Sciatic nerve (tissue), 2 donors: Measurements from ENCODE around the gene TCP11L1. TPM values are rescaled to one million over a fixed set of nuclear protein-coding genes. Genes with fewer than 3 reads are reported as not detected.

ENCODE experiments used
- ATAC-seq: fragments of 200-7000 bp; cut with Tn5 transposase; one replicate; pipeline ENCODE4 v1.9.1; 2020; ENCODE audit warnings: mild to moderate bottlenecking, moderate library complexity
- DNase-seq: peaks from one replicate; pipeline ENCODE4 v3.0.0-alpha.2; 2020; ENCODE audit warnings: low spot score
- intact Hi-C: fragments of 100-400 bp; cut with DNase I; formaldehyde crosslinking; loops from one replicate; pipeline ENCODE4 v1.14.2; 2022
- total RNA-seq: library from RNA; stranded (reverse); fragmentation: NEBNext Ultra II Directional; extraction: Animal tissue kit (Norgen Biotek cat#: 25700); gene quantifications from one replicate; pipeline ENCODE4 v1.2.1, GENCODE V29; 2021
- donor health status: DM: no; HTN: no; CAD: no.
- donor health status: DM: no; HTN: no; CAD: no.

The TCP11L1 gene, protein sequence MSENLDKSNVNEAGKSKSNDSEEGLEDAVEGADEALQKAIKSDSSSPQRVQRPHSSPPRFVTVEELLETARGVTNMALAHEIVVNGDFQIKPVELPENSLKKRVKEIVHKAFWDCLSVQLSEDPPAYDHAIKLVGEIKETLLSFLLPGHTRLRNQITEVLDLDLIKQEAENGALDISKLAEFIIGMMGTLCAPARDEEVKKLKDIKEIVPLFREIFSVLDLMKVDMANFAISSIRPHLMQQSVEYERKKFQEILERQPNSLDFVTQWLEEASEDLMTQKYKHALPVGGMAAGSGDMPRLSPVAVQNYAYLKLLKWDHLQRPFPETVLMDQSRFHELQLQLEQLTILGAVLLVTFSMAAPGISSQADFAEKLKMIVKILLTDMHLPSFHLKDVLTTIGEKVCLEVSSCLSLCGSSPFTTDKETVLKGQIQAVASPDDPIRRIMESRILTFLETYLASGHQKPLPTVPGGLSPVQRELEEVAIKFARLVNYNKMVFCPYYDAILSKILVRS
- total RNA-seq = 36.5 TPM

DNA sequence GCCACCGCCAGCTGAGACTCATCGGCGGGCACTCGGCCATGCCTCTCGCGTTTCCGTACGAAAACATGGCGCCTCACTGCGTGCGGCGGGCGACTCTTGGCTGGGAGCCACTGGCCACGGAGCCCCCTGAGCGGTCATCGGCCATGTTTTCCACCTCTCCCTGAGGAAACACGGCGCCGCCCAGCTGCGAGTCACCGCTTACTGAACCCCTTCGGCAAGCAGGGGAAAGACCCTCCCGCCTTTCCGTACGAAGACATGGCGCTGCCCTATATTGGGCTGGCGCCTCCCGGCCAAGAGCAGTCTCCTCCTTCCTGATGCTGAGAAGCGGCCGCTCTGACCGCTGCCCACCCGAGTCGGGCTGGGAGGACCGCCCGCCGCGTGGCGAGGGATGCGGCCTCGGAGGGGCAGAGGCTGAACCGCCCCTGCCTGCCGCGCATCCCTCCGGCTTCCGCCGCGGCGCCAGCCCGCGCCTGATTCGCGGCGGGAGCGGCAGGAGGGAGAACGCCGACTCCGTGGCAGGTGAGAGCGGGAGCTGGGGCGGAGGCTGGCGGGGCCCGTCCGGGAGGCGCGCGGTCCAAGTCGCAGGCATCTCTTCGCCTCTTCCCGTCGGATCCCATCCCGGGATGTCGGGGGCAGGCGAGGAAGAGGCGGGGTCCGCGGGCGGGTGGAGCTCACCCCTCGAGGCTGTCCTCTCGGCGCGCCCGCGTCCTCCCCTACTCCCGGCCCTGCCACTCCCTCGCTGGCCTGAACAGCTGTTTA is at the start of gene TCP11L1:
TCP11L1 (plus strand) TSS at position 299 of the 759 bp plus-strand sequence. CDS start 4,202 bp downstream, outside the sequence.
- intact Hi-C loops = no loop called here
- DNase-seq (peak; percentile 96), ATAC-seq (peak; percentile 97)

DNA sequence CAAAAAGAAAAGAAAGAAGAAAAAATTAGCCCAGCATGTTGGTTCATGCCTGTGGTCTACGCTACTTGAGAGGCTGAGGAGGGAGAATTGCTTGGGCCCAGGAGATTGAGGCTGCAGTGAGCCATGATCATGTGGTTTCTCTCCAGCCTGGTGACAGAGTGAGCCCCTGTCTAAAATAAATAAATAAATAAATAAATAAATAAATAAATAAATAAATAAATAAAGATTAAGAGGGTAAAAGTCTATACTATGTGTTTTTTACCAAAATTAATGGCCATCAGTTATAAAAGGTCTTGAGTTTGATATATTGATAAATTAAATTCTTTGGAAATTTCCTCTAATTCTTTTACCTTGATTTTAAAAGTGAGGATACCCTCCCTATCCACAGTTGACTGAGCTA is 48.9 kb upstream of the TCP11L1 start:
- DNase-seq (no peak), ATAC-seq (no peak)
- intact Hi-C loops = no loop called here

DNA sequence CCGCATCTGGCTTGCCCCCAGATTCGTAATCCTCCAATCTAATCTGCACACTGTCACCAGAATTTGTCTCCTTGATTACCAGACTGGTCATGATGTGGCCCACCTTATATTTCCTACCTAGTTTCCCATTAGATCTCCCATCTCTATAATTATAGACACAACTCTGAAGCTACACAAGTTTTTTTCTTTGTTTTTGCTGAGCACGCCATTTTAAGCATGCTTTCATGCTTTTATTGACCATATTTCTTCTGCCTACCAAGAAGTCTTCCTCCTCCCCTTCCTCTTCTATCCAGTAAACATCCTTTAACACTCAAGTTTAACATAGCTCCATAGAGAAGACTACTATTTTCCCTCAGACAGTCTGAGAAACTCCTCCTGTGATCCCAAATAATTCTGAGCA is 47.9 kb upstream of the TCP11L1 start:
- no peak for DNase-seq
- no peak for ATAC-seq
- intact Hi-C loops = no loop called here

DNA sequence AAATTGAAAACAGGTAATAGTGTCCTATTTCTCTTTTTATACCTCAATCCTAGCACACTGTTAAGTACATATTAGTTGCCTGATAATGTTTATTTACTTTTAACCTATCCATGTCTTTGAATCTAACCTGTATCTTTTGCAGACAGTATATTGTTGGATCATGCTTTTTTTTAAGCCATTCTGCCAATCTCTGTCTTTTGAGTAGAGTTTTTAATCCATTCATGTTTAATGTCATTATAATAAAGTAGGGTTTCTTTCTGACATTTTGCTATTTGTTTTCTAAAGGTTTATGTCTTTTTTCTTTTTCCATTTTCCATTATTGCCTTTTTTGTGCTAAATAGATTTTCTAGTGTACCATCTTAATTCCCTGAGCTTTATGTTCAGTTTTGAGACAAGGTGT is 47.5 kb upstream of the TCP11L1 start:
- ATAC-seq = no peak
- intact Hi-C loops = no loop called here
- DNase-seq = no peak

DNA sequence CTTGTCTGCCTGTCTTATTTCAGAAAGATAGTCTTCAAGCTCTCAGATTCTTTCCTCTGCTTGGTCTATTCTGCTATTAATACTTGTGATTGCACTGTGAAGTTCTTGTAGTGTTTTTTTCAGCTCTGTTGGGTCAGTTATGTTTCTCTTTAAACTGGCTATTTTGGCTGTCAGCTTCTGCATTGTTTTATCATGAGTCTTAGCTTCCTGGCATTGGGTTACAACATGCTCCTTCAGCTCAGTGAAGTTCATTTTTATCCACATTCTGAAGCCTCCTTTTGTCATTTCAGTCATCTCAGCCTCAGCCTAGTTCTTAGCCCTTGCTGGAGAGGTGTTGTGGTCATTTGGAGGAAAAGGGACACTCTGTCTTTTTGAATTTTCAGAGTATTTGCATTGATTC is 39.2 kb upstream of the TCP11L1 start:
- no peak for ATAC-seq
- no peak for DNase-seq
- intact Hi-C loops = no loop called here

DNA sequence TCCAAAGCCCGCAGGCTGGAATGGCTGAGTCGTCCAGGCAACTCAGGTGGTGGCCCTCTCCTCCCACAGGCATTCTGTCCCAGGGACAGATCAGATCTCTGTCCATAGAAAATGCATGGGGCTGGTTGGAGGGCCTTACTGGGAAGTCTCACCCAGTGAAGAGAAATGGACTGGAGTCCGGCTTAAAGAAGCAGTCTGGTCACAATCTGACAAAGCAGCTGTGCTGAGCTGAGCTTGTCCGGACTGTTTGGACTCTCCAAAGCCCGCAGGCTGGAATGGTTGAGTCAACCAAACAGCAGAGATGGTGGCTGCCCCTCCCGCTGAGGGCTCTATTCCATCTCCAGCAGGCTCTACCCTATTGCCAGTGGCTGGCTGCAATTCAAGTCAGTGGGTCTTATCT is 38.1 kb upstream of the TCP11L1 start:
- DNase-seq (no peak), ATAC-seq (no peak)
- intact Hi-C loops = no loop called here

DNA sequence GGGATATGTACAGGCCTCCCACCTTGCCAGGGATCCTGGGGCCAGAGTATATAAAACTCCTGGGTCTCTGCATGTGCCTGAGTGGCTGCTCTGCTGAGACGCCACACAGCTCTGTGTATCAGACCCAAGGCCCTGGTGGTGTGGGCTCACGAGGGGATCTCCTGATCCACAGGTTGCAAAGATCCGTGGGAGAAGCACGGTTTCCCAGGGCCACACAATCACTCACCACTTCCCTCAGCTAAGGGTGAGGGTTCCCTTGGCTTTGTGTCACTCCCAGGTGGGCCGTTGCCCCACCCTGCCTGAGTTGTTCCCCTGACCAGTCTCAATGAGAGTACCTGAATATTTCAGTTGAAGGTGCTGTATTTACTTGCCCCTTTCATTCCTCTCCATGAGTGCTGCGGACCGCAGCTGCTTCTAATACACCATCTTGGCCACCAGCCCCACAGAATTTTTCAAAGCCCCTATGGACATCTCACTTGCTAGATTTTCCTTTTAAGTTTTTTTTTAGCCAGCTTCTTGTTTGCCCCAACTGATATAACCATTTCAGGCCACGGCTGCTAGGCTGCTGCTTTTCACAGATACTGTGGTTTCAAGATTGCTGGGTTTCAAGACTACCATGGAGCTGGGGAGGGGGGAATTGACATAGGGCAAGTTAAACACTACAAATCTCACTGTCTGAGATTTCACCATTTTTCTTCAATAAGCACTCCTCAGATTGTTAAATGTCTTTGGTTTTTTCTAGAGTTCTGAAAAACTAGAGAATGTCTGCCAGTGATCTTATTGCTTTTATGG is 37.4 kb upstream of the TCP11L1 start:
- intact Hi-C loops = no loop called here
- ATAC-seq = peak; percentile 22
- DNase-seq = no peak

DNA sequence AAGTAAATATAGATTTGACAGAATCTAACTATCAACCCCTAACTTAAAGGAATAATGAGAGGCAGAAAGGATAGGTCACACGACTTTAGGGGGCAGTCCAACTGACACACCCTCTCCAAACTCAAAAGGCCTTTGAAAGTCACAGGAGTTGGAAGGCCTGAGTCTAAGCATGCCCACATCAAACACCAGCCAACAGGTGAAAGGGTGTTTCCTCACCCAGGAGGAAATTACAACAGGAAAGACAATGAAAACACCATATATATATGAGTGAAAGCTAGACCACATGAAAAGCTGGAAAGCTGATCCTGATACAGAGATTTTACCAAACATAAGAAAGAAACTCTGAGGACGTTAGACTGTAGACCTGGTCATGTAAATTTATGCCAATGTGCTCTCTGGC is 34.2 kb upstream of the TCP11L1 start:
- no peak for ATAC-seq
- intact Hi-C loops = no loop called here
- no peak for DNase-seq

DNA sequence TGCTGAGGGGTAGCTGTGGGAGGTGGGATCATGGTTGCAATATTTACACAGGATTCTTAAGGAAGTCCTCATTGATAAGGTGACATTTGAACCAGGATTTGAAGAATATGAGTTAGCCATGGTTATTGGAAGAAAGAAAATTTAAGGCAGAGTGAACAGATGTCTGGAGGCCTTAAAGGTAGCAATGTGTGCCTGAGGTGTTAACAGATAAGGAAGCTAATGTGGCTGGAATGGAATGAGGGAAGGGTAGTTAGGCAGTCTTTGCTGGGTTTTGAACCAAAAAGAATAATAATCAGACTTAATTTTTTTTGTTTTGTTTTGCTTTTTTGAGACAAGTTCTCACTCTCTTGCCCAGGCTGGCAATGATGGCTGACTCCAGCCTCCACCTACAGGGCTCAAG is 33.4 kb upstream of the TCP11L1 start:
- ATAC-seq = no peak
- no peak for DNase-seq
- intact Hi-C loops = no loop called here

DNA sequence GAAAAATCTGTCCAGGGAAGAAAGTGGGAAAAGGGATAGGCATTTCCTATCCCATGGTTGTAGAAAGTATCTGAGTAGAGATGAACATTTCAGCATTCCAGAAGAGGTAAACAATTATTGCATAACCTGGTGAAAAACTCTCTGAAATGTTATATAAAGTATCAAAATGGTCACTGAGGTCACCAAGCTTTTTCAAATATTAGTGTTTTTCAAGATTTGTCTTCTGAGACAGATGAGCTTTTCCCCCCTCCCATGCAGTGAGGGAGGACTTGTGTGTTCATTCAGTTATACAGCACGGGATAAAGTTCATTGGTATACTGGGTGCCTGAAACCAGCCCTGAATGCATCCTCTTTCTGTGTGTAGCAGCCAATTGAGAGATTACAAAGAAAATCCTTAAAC is 25.6 kb upstream of the TCP11L1 start:
- intact Hi-C loops = no loop called here
- no peak for DNase-seq
- no peak for ATAC-seq

DNA sequence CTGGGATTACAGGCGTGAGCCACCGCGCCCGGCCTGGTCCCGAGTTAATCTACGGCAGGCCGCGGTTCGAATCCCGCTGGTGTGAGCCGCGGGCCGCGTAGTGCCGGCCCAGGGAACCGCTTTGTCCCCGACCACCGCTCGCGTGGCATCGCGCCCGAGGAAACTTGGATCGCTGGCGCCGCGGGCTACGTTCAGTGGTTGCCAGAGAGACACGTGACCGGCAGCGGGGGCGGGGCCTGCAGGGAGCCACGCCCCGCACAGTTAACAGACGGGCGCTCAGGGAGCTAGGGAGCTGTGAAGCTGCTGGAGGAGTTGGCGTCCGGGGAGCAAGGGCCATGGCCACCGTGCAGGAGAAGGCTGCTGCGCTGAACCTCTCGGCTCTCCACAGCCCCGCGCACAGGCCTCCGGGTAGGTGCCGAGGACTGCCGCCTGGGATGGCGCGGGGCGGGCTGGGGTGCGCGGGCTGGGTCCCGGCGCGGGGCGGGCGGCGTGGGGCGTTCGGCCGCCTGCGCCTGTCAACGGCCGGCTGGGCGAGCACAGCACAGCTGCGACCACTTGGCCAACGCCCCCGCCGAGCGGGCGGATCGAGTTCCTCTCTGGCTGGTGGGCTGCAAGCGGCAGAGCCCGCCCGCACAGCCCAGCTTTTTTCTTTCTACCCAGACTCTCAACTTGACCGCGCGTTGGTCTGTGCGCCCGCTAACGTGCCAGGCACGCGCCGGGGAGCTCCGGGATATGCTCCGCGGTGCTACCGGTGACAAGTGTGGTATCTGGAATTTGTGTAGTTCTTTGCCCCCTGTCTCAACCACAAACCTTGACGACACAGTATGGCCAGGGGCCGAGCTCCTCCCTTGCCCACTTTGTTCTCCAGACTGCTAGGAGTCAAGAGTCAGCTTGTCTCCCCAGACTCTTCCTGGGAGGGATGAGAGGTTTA is 23.5 kb upstream of the TCP11L1 start, which contains the start of gene DEPDC7:
DEPDC7 (plus strand) TSS at position 258 of the 931 bp plus-strand sequence; CDS start at position 336, 78 bp downstream.
- ATAC-seq (peak; percentile 99), DNase-seq (peak; percentile 94)
- intact Hi-C loops = no loop called here

DNA sequence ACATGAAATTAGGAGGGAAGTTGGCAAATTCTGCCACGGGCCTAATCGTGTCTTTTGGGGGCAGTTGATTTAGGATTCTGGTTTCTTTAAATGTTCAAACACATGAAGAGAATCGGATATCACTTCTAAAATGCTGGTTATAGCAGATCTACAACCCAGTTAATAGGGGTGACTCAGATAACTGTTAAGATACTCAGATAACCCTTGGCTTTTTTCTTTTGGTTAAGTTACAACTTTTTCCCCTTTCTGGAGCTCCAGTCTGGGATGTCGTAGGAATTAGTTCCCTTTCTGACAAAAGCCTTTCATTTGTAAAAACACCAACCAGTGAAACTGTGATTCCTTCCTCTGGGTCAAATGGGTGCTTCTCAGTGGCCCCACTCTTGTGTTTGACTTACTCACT is 22.7 kb upstream of the TCP11L1 start:
- DNase-seq = no peak
- no peak for ATAC-seq
- intact Hi-C loops = no loop called here

DNA sequence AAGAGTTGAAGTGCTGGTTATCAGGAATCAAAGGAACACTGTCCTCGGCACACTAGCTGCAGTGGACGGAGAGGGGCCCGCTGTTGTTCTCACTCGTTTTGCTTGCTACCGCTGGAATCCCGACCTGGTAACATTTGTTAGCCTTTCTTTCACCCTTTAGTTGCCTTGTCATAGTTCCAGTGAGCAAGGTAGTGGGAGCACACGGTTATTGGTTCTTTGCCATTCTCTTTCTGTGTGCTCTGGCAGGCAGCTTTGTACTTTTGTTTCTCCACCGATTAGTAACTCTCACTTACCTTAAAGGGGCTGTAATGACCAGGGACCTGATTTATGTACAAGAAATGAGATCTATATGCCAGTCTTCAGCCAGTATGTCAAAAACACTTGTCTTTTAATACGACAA is 21.9 kb upstream of the TCP11L1 start:
- intact Hi-C loops = no loop called here
- ATAC-seq (no peak), DNase-seq (no peak)

DNA sequence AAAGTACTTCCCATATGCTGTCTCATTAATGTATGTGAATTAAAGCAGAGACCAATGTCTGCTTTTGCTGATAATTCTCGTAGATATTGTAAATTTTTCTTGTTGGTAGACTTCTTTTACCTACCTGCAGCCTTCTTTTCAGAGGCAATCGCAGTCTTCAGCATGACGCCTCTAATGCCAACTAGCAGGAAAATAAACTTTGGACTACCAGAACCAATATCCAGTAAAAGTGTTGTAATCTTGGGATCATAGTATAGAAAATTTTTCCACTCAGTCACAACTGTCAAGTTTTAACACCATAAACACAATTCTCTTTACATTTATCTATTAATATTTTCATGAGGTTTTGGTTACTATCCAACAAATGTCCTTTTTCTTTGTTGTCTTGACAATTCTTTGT is 21.4 kb upstream of the TCP11L1 start:
- DNase-seq (no peak), ATAC-seq (no peak)
- intact Hi-C loops = no loop called here

DNA sequence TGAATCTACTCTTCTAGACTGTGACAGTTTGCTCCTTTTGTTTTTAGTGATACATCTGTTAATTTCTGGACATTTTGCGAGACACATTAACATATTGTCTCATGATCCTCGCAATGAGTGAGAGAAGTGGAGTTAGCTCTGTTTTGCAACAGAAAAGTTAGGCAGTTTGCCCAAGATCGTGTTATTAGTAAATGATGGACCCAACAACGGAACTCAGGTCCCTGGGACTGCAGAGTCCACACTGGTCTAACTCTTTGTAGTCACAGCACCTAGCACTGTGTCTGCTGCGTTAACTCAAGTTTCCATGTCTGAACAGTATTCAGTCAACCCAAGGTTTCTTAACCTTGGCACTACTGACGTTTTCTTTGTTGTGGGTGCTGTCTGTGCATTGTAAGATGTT is 20.5 kb upstream of the TCP11L1 start:
- intact Hi-C loops = no loop called here
- no peak for DNase-seq
- ATAC-seq = no peak

DNA sequence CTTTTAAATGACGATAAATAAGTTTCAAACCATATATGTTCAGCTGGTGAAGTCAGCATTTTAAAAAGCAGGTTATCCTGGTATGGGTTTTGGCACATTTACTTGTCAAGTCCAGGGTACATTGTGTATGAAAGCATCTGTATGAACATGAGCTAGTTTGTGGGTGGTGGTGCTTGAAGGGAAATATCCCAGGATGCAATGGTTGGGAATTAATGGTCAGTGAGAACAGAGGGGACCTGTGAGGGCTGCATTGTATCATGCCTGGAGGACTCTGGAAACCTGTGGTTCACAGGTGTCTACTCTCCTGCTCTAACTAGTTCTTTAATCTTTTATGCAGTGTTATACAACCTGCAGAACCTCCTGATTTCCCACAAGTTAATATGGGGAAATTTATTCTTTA is 17.9 kb upstream of the TCP11L1 start:
- DNase-seq (no peak), ATAC-seq (no peak)
- intact Hi-C loops = no loop called here

DNA sequence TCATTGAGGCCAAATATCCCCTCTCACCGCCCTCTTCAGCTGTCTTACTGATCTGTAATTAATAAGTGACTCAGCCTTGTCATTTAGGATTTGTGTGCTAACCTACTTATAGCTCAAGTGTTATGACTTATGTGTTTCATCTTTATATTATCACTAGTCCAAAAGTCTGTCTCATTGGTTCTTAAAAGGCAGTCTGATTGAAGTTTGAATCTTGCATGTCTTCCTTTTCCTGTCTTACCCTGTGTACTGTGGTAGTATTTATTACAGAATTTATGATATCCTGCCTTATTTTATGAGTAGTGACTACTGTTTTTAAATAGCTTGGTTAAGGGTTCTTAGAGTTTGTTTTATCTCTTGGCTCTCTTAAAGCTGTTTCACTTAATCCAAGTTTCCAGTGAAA is 17.4 kb upstream of the TCP11L1 start:
- ATAC-seq = no peak
- intact Hi-C loops = no loop called here
- no peak for DNase-seq

DNA sequence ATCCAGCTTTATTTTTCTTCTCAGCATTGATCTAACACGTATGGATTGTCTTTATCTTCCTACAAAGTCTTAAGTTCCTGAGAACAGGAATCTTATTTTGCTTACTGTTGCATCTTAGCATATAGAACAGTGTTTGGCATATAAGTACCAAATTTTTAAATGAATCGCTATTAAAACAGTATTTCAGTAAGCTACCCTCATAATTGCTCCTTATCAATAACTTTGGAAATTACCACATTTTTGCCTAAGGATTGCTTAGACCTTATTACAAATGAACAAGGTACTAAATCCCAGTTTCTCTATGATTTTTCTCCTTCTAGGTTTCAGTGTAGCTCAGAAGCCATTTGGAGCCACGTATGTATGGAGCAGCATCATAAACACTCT is 14.0 kb upstream of the TCP11L1 start:
- DNase-seq (no peak), ATAC-seq (no peak)
- intact Hi-C loops = no loop called here
